ENCODE data around the gene TTC22.

Gene TTC22

DNA sequence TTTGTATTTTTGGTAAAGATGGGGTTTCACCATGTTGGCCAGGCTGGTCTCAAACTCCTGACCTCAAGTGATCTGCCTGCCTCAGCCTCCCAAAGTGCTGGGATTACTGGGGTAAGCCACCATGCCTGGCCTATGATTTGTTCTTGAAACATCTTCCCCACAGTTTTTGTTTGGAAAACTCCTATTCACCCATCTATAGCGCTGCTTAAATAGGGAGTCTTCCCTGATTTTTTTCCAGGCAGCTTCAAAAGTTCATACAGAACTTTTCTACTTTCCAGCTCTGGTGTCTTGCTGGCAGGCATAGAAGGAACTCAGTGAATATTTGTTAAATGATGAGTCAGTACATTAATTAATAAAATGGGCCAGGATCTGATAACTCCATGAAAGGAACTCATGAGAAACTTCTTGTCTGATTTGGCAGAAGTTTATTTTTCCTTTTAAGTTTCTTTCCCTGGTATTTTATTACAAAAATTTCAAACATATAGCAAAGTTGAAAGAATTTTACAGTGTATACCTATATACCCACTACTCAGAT, 33.0 kb upstream of the TTC22 start:
- no peak for DNase-seq (ENCODE audit: low read depth)

- no peak for DNase-seq (ENCODE audit: low read depth)
Observed at GRCh38 chr1:54833121-54833520, 32.0 kb upstream of the TTC22 start.

- no peak for DNase-seq (ENCODE audit: low read depth)
Observed at GRCh38 chr1:54826226-54826816, 25.2 kb upstream of the TTC22 start.

DNA sequence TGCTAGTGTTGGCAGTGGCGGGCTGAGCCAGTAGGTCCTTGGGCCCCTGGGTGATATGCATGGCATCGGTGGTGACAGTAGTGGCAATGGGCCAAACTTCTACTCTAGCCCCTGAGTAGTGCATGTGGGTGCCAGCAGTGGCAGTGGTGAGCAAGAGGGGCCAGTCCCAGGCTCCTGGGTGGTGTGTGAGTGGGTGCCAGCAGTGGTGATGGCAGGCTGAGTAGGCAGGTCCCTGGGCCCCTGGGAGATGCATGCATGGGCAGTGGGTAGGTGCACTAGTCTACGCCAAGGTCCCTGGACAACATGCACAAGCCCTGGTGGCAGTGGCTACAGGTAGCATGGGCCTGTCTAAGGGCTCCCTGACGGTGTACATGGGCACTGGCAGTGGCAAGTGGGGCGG, 24.6 kb upstream of the TTC22 start:
- DNase-seq (ENCODE audit: low read depth) = no peak

GRCh38 chr1:54823670-54824069, 22.5 kb upstream of the TTC22 start:
- DNase-seq (ENCODE audit: low read depth) = no peak

DNA sequence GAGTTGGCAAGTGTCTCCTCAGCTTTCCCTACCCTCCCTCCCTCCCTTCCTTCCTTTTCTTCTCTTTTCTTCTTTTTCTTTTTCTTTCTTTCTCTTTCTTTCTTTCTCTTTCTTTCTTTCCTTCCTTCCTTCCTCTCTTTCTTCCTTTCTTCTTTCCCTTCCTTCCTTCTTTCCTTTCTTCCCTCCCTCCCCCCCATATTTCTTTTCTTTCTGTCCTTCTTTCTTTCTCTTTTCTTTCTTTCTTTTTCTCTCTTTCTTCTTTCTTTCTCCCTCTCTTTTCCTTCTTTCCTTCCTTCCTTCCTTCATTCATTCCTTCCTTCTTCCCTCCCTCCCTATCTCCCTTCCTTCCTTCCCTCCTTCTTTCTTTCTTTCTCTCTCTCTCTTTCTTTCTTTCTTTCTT, 18.6 kb upstream of the TTC22 start:
- no peak for DNase-seq (ENCODE audit: low read depth)

DNA sequence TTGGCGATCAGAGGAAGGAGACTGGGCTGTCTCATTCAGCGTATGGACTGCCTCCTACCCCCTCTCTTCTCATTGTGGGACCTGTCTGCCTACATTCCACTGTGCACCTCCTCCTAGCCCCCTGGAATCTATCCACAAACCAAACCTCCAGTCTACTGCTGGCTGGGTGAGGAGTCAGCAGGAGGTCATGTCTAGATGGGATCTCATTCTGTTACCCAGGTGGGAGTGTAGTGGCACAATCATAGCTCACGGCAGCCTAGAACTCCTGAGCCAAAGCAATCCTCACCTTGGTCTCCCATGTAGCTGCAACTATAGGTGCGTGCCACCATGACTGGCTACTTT, 18.0 kb upstream of the TTC22 start:
- no peak for DNase-seq (ENCODE audit: low read depth)

- DNase-seq (ENCODE audit: low read depth) = no peak
Observed at GRCh38 chr1:54818461-54819194, 17.5 kb upstream of the TTC22 start.

GRCh38 chr1:54816951-54817350, 15.8 kb upstream of the TTC22 start:
- no peak for DNase-seq (ENCODE audit: low read depth)

- DNase-seq (ENCODE audit: low read depth) = no peak
Observed at GRCh38 chr1:54816130-54816529, 15.0 kb upstream of the TTC22 start.

GRCh38 chr1:54815086-54815876, 14.2 kb upstream of the TTC22 start:
- DNase-seq (ENCODE audit: low read depth) = no peak

DNA sequence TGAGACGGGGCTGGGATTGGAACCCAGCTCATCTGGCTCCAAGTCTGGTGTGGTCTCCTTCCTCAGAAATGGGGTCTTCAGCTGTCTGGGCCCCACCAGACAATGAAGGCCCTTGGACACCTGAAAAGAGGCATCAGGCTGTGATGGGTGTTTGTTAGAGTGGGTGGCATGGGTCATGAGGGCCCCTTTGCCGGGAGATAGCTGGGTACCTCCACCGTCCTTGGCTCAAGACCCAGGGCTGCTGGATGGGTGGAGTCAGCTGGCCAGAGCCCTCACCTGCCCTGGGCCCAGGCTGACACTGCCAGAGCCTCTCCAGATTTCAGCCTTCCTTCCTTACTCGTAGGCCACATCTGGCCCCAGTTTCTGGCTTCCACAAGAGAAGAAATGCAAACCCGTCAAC, 13.4 kb upstream of the TTC22 start:
- no peak for DNase-seq (ENCODE audit: low read depth)

- no peak for DNase-seq (ENCODE audit: low read depth)
Observed at GRCh38 chr1:54814126-54814498, 13.0 kb upstream of the TTC22 start.

DNA sequence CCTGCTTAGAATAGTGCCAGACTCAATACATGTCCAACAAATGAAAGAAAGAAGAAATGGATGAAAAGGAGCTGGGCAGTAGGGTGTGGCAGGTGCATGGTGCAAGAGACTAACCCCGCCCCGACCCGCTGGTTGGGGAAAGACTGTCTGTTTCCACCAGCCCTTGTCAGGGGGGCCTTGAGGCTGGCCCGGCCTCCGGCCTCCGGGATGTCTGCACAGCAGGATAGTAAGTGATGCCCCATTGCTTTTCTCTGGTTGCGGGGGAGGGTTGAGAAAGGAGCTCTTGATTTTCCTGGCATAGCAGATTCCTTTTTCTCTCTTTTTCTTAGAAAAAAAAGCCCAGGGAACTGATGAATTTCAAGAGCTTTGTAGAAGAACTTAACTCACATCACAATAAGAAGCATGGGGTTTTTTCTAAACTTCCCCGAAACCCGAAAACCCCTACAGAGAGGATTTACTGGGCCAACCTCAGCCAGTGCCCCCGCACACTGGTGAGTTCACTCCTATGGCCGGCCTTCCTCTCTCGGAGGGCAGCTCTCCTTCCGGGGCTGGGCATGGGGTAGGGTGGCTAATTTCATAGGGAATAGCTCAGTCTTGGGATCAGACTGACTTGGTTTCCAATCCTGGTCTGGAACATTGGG, 12.5 kb upstream of the TTC22 start:
- no peak for DNase-seq (ENCODE audit: low read depth)

GRCh38 chr1:54812801-54813484, 11.8 kb upstream of the TTC22 start:
- no peak for DNase-seq (ENCODE audit: low read depth)

DNA sequence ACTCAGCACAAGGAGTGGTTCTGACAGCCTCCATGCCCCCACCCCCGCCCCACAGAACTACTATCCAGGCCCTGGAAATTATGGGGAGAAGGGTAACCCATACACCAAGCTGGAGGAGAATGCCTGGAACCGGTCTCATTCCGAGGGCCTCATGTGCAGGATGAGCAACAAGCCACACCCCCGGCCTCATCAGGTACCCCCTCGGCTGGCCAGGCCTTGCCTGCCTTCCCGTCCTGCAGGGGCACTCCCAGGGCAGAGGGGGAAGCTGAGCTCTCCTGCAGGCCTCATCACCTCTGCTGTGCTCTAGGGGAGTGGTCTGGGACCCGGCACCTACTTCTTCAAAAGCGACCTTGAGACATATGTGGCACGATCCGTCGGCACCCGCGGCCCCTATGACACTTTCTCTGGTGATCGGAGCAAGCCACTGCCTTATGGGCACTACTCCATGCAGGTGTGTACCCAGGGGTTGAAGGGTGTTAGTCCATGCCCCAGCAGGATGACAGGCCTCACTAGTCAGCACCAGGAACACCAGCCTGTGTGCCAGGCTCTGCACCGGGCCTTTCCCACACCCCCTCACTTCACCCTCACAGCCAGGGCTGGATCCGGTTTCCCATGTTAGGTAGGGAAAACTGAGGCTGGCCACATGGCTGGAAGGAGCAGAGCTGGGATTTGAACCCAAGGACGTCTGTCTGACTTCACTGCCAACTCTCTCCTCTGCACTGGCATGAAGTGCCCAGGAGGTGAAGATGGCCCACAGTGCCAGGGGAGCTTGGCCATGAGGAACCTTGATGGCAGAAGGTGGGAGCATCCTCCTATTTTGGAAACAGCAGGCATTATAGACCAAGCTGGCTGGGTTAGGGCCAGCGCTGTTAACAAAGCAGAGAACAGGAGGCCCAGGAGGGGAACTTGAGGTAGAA, 10.9 kb upstream of the TTC22 start:
- no peak for DNase-seq (ENCODE audit: low read depth)

- no peak for DNase-seq (ENCODE audit: low read depth)
Observed at GRCh38 chr1:54811066-54811465, 9.9 kb upstream of the TTC22 start.

- peak; percentile 62 for DNase-seq (ENCODE audit: low read depth)
Observed at GRCh38 chr1:54810153-54810942, 9.2 kb upstream of the TTC22 start.

DNA sequence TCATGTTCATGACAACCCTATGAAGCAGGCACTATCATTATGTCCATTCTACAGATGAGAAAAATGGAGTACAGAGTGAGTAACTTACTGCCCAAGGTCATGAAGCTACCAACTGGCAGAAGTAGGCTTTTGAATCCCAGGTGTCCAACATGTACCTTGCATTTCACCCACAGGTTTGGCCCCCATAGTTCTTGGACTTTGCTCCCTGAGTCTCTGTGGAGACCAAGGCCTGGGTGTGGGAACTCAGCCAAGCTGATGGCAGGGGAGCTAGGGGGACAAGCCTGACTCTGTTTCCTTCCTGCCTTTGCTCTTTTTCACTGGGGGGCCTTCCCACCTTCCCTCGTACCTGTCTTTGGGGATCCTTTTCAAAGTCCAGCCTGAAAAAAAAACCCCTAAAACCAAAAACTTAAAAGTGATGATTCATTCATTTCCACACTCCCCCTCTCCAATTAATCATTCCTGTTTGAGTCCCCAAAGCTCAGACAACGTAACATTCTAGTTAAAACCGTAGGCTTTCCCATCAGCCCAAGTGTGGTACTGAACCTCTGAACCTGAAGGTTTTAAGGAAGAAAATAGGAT, 8.5 kb upstream of the TTC22 start:
- DNase-seq (ENCODE audit: low read depth) = no peak
